GM13977 (cell line): ENCODE results near the gene GSK3A.

Experiments
- DNase-seq: peaks from one replicate; pipeline ENCODE4 v3.0.0; 2012; ENCODE audit warnings: low spot score
- in situ Hi-C: fragments of 300-500 bp; cut with MboI; formaldehyde crosslinking; loops from one replicate; pipeline ENCODE4 v1.12.0; 2022; ENCODE audit warnings: low sequenced_read_pairs, low pct_unique_long_range_greater_than_20kb, mixed read lengths, inconsistent platforms; ENCODE audit not compliant: unreplicated experiment
- TF ChIP-seq, protein P1 (sequence below): IDR thresholded peaks from 2 replicates; pipeline ENCODE4 v1.5.1; 2012; ENCODE audit warnings: mild to moderate bottlenecking, control low read depth; ENCODE audit not compliant: insufficient read depth; ENCODE audit errors: extremely low read depth, missing control alignments

GSK3A gene

DNA sequence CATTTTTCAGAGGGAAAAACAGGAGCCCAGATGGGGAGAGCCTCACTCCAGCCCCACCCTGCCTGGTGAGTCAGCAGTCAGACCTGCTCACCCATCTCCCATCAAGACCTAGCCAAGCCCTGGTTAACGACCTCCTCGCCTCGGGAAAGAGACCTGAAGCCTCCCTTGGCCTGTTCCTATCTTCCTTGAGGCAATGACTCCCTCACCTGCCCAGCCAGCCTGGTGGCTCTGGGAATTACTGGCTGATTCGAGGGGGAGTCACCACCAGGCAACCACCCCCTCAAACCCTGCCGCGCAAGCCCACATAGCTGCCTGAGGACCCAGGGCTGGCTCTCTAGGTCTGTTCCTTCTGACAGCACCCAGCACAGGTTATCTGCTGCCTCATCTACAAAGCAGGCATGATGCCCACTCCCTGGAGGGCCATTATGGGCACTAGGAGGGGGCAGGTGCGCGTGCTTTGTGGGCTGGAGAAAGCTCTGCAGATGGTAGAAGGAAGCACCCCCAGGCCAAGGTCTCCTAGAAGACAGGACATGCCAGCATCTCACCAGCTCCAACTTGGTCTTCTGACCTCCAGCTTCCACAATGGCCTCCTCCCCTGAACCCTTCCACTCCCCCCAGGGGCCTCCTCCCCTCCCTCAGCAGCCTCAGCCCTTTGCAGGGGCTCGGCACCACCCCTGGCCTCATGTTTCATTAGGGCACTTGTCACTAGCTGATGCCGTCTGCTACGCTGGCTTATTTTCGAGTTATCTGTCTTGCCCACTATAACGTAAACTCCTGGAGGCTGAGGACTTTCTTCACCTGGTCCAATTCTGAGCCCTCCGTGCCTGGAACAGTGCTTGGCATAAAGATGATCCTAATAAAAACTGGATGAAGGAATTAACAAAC is 35.3 kb downstream of the GSK3A start:
- in situ Hi-C loops, result no loop called here
- TF ChIP-seq, protein P1, sequence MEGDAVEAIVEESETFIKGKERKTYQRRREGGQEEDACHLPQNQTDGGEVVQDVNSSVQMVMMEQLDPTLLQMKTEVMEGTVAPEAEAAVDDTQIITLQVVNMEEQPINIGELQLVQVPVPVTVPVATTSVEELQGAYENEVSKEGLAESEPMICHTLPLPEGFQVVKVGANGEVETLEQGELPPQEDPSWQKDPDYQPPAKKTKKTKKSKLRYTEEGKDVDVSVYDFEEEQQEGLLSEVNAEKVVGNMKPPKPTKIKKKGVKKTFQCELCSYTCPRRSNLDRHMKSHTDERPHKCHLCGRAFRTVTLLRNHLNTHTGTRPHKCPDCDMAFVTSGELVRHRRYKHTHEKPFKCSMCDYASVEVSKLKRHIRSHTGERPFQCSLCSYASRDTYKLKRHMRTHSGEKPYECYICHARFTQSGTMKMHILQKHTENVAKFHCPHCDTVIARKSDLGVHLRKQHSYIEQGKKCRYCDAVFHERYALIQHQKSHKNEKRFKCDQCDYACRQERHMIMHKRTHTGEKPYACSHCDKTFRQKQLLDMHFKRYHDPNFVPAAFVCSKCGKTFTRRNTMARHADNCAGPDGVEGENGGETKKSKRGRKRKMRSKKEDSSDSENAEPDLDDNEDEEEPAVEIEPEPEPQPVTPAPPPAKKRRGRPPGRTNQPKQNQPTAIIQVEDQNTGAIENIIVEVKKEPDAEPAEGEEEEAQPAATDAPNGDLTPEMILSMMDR, result no peak
- no peak for DNase-seq

DNA sequence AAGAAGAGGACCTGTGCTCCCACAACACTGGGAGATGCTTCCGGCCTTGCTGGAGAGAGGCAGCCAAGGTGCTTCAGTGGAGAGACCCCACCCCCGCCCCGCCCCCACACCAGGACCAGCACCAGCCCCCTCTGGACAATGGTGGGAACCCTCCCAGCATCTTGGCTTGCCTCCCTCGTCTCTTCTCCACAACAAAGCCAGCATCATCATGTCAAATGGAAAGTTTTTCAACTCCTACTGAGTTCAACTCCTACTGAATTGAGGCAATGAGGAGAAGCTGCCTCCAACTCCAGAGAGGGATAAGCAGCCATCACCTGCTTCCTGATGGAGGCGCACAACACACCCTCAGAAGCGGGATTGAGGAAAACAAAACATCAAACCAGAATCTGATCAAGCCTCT is 37.7 kb downstream of the GSK3A start:
- in situ Hi-C loops, result no loop called here
- TF ChIP-seq, protein P1, result no peak
- no peak for DNase-seq

DNA sequence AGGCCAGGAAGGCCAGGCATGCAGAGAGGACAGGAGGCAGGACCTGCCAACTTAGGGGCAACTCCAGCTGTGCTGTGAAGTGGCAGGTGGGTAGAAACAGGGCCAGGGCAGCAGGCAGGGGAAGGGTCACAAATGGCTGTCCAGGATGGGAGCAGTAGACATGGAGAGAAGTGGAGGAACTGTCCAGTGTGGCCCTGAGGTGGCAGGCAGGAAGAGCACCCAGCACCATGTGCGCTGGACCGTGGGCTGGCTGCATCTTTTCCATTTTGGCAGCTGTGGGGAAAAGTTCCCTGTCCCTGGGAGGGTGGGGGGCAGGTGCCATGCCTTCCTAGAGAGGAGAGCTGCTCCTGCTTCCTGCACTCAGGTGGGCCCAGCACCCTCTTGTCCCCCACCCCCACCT is 38.7 kb downstream of the GSK3A start:
- in situ Hi-C loops, result no loop called here
- TF ChIP-seq, protein P1, result no peak
- DNase-seq, result no peak

DNA sequence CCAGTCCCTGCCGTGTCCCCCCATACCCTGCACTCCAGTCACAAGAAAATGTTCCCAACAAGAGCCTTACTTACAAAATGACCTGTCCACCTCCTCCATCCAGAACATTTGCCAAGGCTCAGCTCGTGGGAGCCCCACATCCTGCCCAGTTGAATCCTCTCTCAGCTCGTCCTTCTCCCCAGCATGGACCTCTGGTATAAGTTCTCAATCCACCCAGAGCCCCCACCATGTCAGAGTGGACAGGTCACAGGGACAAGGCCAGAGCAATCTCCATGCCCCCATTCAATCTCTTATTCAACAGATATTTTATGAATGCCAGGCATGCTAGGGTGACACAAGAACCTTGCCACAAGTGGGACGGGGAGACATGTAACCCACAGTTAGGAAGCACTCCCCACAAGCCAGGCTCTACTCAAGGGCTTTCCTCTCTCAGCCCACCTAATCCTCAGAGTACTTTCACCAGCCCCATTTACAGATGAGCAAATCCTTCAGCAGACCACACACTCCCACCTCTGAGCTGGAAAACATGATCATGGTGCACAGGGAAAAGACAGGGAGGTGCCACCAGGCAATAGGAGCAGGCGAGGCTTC is 40.0 kb downstream of the GSK3A start:
- DNase-seq, result no peak
- TF ChIP-seq, protein P1, result no peak
- in situ Hi-C loops, result no loop called here

DNA sequence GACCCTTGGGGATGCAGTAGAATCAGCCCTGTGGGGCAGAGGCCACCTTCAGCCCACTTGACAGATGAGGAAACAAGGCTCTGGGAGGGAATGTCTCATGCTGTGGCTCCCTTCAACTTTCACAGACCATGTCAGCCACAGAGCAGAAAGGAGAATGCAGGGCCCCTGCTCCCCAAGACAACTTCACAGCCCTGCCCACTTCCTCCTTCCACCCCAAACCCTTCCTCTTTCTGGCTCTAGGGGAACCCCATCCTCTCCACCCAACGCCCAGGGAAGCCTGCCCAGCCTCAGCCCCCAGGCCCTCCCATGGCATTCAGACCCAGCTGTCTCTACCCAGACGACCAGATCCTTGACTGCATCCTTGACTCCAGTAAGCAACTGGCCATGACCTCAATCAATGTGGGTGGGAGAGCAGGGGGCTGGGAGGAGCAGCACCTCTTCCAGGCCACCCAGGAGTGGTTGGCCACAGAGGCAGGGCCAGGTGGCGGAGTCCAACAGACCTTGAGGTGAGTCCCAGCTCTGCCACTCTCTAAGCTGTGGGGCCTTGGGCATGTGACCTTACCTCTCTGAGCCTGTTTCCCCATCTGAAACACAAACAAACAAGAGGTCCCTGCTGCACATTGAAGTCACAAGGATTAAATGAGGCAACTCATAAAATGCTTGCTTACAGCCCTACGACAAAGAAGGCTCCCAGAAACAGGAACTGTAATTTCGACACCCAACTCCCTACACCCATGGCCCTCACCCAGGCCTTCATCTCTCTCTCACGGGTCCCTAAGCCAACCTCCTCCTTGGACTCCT is 40.7 kb downstream of the GSK3A start:
- TF ChIP-seq, protein P1, result no peak
- peak; percentile 86 for DNase-seq
- in situ Hi-C loops, result no loop called here

DNA sequence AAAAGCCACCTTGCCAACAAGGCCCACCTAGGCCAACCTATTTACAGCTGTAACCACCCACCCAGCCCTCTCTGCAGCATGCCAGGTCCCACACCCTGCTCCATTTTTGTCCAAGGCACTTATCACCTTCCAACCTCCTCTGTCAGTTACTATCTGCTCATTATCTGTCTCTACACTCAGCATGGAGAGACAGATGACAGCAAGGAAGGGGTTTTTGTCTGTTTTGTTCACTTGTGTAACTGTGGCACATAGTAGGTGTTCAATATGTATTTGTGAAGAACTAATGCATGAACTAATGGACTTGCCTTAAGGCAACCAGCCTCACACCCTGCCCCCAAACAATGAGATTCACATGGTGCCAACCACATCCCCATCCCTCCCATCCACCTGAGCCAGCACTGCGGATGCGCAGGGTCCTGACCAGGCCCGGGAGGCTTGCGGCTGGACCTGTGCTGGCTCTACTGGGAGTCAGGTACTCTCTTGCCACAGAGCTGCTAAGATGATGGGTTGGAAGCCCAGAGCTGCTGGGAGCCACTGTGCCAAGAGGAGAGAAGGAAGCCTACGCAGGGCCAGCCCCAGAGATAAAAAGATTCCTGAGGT is 42.2 kb downstream of the GSK3A start:
- no peak for DNase-seq
- in situ Hi-C loops, result no loop called here
- TF ChIP-seq, protein P1, result no peak
